ENCODE data around the gene PLEKHM2.

GRCh38 chr1:15767941-15768340 is 83.8 kb downstream of the PLEKHM2 start:
- TF ChIP-seq POLR2A (IDR thresholded peaks at IDR 0.05; ENCODE audit: low read depth, low read length) (no peak), CTCF (conservative IDR thresholded peaks at IDR 0.05; ENCODE audit: low read depth, low read length) (no peak), BHLHE40 (IDR thresholded peaks at IDR 0.05; ENCODE audit: low read depth, low read length) (no peak), RCOR1 (IDR thresholded peaks at IDR 0.05; ENCODE audit: insufficient replicate concordance, low read length) (no peak), RAD21 (IDR thresholded peaks at IDR 0.05; ENCODE audit: low read length) (no peak), ELK1 (IDR thresholded peaks at IDR 0.05; ENCODE audit: borderline replicate concordance, low read depth, low read length) (no peak), MAFK (IDR thresholded peaks at IDR 0.05; ENCODE audit: low read depth, low read length) (no peak), RFX5 (IDR thresholded peaks at IDR 0.05; ENCODE audit: low read depth, low read length) (no peak), SMC3 (IDR thresholded peaks at IDR 0.05; ENCODE audit: low read depth, low read length) (no peak), MXI1 (IDR thresholded peaks at IDR 0.05; ENCODE audit: borderline replicate concordance, low read depth, low read length) (no peak), CEBPB (IDR thresholded peaks at IDR 0.05; ENCODE audit: low read depth, low read length) (no peak), MAZ (IDR thresholded peaks at IDR 0.05; ENCODE audit: borderline replicate concordance, low read depth, low read length) (no peak)

Measured in IMR-90 (cell line).